ENCODE measurements around the gene PLAC9. TPM values are rescaled to one million over a fixed set of nuclear protein-coding genes. Genes with fewer than 3 reads are reported as not detected.

The PLAC9 gene
- total RNA-seq, 1 experiment from 2014 or later: 4.9 TPM

GRCh38 chr10:80161321-80162083 lies 29.0 kb downstream of the PLAC9 start:
- Histone ChIP-seq H3K27me3 (ENCODE audit: control insufficient read depth, insufficient read depth, low read length) (no peaks in the 10 kb centered on the region), H3K36me3 (replicated peaks; ENCODE audit: control insufficient read depth, insufficient read depth, low read length) (peaks cover 17% of the 10 kb centered on the region), H3K4me3 (ENCODE audit: insufficient read depth, low read depth, low read length) (no peak overlapping the region)
- peak; percentile 73 for DNase-seq

- DNase-seq: no peak
- no peaks in the 10 kb centered on the region for H3K27me3 ChIP-seq (ENCODE audit: control insufficient read depth, insufficient read depth, low read length)
- H3K4me3 ChIP-seq (ENCODE audit: insufficient read depth, low read depth, low read length): no peak overlapping the region
- peaks cover 4% of the 10 kb centered on the region for H3K36me3 ChIP-seq (replicated peaks; ENCODE audit: control insufficient read depth, insufficient read depth, low read length)
Observed at GRCh38 chr10:80163741-80164341, 31.3 kb downstream of the PLAC9 start.

GRCh38 chr10:80164596-80164995 lies 32.1 kb downstream of the PLAC9 start:
- H3K4me3 ChIP-seq (ENCODE audit: insufficient read depth, low read depth, low read length): no peak overlapping the region

GRCh38 chr10:80165173-80165572 lies 32.6 kb downstream of the PLAC9 start:
- no peak for DNase-seq
- H3K27me3 ChIP-seq (ENCODE audit: control insufficient read depth, insufficient read depth, low read length): no peaks in the 10 kb centered on the region
- no peak overlapping the region for H3K4me3 ChIP-seq (ENCODE audit: insufficient read depth, low read depth, low read length)
- H3K36me3 ChIP-seq (replicated peaks; ENCODE audit: control insufficient read depth, insufficient read depth, low read length): peaks cover 3% of the 10 kb centered on the region

More at GRCh38 chr10:80164596-80164995, 32.1 kb downstream of the PLAC9 start:
- Histone ChIP-seq H3K36me3 (replicated peaks; ENCODE audit: control insufficient read depth, insufficient read depth, low read length) (peaks cover 3% of the 10 kb centered on the region), H3K27me3 (ENCODE audit: control insufficient read depth, insufficient read depth, low read length) (no peaks in the 10 kb centered on the region)
- DNase-seq: no peak

- no peak for DNase-seq
- H3K36me3 ChIP-seq (replicated peaks; ENCODE audit: control insufficient read depth, insufficient read depth, low read length): peaks cover 3% of the 10 kb centered on the region
- no peaks in the 10 kb centered on the region for H3K27me3 ChIP-seq (ENCODE audit: control insufficient read depth, insufficient read depth, low read length)
- H3K4me3 ChIP-seq (ENCODE audit: insufficient read depth, low read depth, low read length): no peak overlapping the region
Observed at GRCh38 chr10:80166581-80167470, 34.3 kb downstream of the PLAC9 start.

GRCh38 chr10:80167471-80168161 lies 35.1 kb downstream of the PLAC9 start:
- Histone ChIP-seq H3K27me3 (ENCODE audit: control insufficient read depth, insufficient read depth, low read length) (no peaks in the 10 kb centered on the region), H3K4me3 (ENCODE audit: insufficient read depth, low read depth, low read length) (no peak overlapping the region), H3K36me3 (replicated peaks; ENCODE audit: control insufficient read depth, insufficient read depth, low read length) (peaks cover 3% of the 10 kb centered on the region)
- no peak for DNase-seq

DNA sequence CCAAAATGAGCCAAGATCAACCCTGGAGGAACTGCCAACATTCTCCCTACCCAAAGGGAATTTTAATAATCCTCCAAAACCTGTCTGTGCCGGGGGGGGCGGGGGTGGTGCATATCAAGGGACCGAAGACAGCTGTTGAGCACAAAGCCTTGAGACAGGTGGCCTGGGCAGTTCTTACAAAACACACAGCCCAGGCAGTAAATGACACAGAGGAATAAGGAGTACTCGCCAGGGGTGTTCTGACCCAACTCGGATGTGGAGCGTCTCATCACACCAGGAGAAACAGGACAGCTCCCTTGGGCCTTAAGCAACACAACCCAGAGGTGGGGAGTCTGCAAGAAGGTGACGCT lies 35.6 kb downstream of the PLAC9 start:
- H3K36me3 ChIP-seq (replicated peaks; ENCODE audit: control insufficient read depth, insufficient read depth, low read length): peaks cover 3% of the 10 kb centered on the region

DNA sequence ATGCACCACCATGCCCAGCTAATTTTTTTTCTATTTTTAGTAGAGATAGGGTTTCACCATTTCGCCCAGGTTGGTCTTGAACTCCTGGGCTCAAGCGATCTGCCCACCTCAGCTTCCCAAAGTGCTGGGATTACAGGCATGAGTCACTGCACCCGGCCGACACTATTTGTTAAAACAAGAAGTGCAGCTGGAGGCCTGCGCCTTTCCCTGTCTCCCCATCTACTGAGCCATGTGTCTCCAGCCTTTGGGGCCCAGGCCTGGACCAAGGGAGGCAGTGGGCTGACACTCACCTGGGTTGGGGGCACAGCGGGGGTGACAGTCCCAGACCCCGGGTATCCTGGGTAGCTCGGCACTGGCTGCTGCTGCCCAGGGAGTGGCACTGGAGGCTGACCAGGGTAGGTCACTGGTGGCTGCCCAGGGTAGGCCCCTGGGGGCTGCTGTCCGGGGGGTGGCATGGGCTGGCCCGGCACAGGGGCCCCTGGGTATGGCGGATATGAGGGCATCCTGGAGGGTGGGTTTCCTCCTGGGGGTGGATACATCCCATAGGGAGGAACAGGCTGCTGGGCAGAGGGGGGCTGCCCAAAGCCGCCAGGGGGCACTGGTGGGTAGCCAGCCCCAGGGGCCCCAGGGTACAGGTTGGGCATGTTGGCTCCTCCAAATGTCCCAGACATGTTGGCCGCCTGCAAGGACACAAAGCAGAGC lies 36.3 kb downstream of the PLAC9 start:
- DNase-seq: peak; percentile 94
- Histone ChIP-seq H3K27me3 (ENCODE audit: control insufficient read depth, insufficient read depth, low read length) (no peaks in the 10 kb centered on the region), H3K36me3 (replicated peaks; ENCODE audit: control insufficient read depth, insufficient read depth, low read length) (peaks cover 2% of the 10 kb centered on the region), H3K4me3 (ENCODE audit: insufficient read depth, low read depth, low read length) (no peak overlapping the region)

More for the DNA sequence above, 35.6 kb downstream of the PLAC9 start:
- Histone ChIP-seq H3K4me3 (ENCODE audit: insufficient read depth, low read depth, low read length) (no peak overlapping the region), H3K27me3 (ENCODE audit: control insufficient read depth, insufficient read depth, low read length) (no peaks in the 10 kb centered on the region)
- no peak for DNase-seq

GRCh38 chr10:80170026-80170425 lies 37.5 kb downstream of the PLAC9 start:
- no peak for DNase-seq
- H3K36me3 ChIP-seq (replicated peaks; ENCODE audit: control insufficient read depth, insufficient read depth, low read length): no peaks in the 10 kb centered on the region
- H3K27me3 ChIP-seq (ENCODE audit: control insufficient read depth, insufficient read depth, low read length): no peaks in the 10 kb centered on the region
- no peak overlapping the region for H3K4me3 ChIP-seq (ENCODE audit: insufficient read depth, low read depth, low read length)

GRCh38 chr10:80170641-80171040 lies 38.1 kb downstream of the PLAC9 start:
- Histone ChIP-seq H3K36me3 (replicated peaks; ENCODE audit: control insufficient read depth, insufficient read depth, low read length) (no peaks in the 10 kb centered on the region), H3K27me3 (ENCODE audit: control insufficient read depth, insufficient read depth, low read length) (no peaks in the 10 kb centered on the region), H3K4me3 (ENCODE audit: insufficient read depth, low read depth, low read length) (no peak overlapping the region)
- no peak for DNase-seq

GRCh38 chr10:80171248-80171660 lies 38.7 kb downstream of the PLAC9 start:
- peak; percentile 64 for DNase-seq

DNA sequence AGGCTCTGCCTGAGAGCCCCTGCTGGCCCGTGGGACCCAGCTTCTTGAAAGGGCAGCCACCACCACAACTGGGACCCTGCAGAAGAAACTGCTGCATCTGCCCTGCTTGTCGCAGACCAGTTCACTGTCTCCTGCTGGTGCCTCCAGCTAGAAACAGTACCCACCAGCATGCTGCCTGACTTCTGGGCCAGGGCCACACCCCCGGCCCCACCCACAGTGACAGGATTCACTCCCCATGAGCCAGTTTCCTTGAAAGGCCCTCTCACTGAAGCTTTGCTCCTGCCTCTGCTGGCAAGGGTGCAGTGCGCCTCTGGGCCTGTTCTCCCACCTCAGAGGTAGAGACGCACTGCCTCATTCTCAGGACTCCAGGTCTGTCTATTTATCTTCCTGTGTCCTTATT lies 40.4 kb downstream of the PLAC9 start:
- DNase-seq: peak; percentile 64
- Histone ChIP-seq H3K27me3 (ENCODE audit: control insufficient read depth, insufficient read depth, low read length) (no peaks in the 10 kb centered on the region), H3K4me3 (ENCODE audit: insufficient read depth, low read depth, low read length) (no peak overlapping the region), H3K36me3 (replicated peaks; ENCODE audit: control insufficient read depth, insufficient read depth, low read length) (no peaks in the 10 kb centered on the region)

More at GRCh38 chr10:80171248-80171660, 38.7 kb downstream of the PLAC9 start:
- Histone ChIP-seq H3K36me3 (replicated peaks; ENCODE audit: control insufficient read depth, insufficient read depth, low read length) (no peaks in the 10 kb centered on the region), H3K27me3 (ENCODE audit: control insufficient read depth, insufficient read depth, low read length) (no peaks in the 10 kb centered on the region), H3K4me3 (ENCODE audit: insufficient read depth, low read depth, low read length) (no peak overlapping the region)

- Histone ChIP-seq H3K4me3 (ENCODE audit: insufficient read depth, low read depth, low read length) (no peak overlapping the region), H3K36me3 (replicated peaks; ENCODE audit: control insufficient read depth, insufficient read depth, low read length) (no peaks in the 10 kb centered on the region)
- no peak for DNase-seq
Observed at GRCh38 chr10:80173466-80173865, 40.9 kb downstream of the PLAC9 start.

More at GRCh38 chr10:80173466-80173865, 40.9 kb downstream of the PLAC9 start:
- H3K27me3 ChIP-seq (ENCODE audit: control insufficient read depth, insufficient read depth, low read length): no peaks in the 10 kb centered on the region
